SH-SY5Y (cell line): ENCODE results near the gene LLGL2.

Experiments used
- GATA2 ChIP-seq: IDR thresholded peaks from 2 replicates; pipeline ENCODE4 v1.6.1; 2011; ENCODE audit warnings: mild to moderate bottlenecking, low read depth, low read length
- GATA3 ChIP-seq: IDR thresholded peaks from 2 replicates; pipeline ENCODE4 v1.6.1; 2011; ENCODE audit warnings: low read depth, mild to moderate bottlenecking, low read length, moderate library complexity

LLGL2 gene

GRCh38 chr17:75518983-75519537, 6.4 kb upstream of the LLGL2 start:
- no peak for TF ChIP-seq GATA2
- no peak for TF ChIP-seq GATA3

DNA sequence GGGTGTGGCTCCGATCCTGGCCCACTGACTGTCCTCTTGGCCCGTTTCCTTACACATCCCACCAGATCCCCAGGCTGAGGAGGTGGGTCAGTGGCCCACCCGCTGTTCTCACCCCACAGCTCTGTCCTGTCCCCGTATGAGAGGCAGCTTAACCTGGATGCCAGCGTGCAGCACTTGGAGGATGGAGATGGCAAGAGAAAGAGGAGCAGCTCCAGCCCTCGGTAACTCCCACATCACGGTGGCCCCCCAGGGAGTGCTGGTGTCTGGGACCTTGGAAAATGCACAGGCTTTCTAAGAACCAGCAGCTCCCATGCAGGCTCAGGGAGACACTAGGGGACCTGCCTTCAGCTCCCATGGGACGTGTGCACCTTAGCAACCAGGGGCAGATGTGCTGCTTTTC, 4.2 kb upstream of the LLGL2 start:
- TF ChIP-seq GATA3 (no peak), GATA2 (no peak)

DNA sequence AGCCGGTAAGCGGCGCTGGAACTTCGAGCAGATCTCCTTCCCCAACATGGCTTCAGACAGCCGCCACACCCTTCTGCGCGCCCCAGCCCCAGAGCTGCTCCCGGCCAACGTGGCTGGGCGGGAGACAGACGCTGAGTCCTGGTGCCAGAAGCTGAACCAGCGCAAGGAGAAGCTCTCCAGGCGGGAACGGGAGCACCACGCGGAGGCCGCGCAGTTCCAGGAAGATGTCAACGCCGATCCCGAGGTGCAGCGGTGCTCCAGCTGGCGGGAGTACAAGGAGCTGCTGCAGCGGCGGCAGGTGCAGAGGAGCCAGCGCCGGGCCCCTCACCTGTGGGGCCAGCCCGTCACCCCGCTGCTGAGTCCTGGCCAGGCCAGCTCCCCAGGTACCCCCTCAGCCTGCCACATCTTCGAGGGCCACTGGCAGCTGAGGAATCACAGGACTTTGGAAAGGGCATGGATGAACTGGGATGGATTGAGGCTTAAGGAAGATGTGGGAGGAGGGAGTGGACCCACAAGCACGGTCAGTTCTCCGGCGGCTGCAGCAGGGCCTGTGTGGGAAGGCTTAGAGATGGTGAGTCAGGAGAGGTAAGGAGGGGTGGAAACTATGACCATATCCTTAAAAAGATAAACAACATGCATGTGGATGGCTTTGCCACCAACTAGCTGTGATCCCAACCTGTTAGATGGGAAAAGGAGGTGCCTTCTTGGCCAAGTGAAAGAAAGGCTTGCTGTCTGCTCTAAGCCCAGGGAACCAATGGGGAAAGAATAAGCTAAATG, 3.4 kb upstream of the LLGL2 start:
- no peak for TF ChIP-seq GATA2
- TF ChIP-seq GATA3 = no peak

GRCh38 chr17:75523647-75524046, 1.9 kb upstream of the LLGL2 start:
- TF ChIP-seq GATA3 (no peak), GATA2 (no peak)

DNA sequence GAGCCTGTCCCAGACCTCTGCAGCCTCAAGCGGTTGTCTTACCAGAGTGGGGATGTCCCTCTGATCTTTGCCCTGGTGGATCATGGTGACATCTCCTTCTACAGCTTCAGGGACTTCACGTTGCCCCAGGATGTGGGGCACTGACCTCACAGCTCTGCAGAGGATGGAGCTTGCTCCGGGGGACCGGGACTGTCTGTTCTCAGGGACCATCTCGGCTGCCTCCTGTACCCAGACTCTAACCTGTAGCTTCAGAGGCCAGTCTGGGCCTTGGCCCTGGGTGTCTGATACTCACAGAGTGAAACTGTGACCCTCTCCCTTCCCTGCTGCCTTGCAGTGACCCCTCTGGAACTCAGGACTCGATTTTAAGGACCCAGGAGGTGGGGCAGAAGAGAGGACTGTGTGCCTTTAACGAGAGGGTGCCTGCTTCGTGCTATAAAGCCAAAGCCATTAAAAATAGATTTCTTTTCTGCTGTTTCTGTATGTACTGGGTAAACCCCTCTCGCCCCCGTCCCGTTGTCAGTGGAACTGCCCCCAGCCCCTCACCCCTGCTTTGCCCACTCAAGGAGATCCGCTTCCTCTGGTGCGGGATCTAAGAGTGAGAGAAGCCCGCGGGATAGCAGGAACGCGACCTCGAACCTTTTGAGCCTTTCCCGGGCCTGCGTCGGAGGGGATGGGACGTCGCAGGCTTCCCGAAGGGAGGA, 1.1 kb upstream of the LLGL2 start:
- TF ChIP-seq GATA3 (no peak), GATA2 (no peak)

DNA sequence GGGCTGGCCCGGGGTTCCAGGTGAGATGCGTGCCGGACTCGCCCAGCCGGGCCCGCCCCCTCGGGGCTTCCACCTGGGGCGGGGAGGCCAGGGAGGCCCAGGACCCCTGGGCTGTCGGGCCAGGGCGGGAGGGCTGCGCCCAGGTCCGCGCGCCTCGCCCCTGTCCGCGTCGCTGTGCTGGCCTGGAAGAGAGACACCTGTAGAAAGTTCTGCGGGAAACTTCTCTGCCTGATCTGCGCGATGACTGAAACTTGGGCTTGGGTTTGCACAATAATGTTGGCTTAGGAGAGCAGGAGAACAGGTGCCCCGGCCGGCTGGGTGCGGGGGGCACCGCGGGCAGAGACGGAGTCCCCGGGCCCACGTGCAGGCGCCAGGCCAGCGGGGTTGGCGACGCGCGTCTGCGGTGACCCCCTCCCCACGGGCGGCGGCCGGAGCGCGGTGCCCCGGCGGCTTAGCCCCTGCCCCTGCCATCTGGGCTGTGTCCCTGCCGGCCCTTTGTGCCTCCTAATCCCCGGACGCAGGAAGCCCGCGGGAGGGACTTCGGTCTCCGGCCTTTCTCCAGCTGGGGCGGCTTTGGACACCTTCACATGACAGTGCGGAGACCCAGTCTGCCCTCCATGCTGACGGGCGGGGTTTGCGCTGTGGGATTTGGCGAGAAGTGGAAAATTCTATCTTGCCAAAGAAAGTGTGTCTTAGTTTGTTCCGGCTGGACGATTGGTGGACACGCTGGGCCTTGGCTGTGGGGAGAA, 483 bp downstream of the LLGL2 start:
- TF ChIP-seq GATA2 (no peak), GATA3 (no peak)

GRCh38 chr17:75526555-75527270, 1.2 kb downstream of the LLGL2 start:
- no peak for TF ChIP-seq GATA3
- TF ChIP-seq GATA2 = no peak

DNA sequence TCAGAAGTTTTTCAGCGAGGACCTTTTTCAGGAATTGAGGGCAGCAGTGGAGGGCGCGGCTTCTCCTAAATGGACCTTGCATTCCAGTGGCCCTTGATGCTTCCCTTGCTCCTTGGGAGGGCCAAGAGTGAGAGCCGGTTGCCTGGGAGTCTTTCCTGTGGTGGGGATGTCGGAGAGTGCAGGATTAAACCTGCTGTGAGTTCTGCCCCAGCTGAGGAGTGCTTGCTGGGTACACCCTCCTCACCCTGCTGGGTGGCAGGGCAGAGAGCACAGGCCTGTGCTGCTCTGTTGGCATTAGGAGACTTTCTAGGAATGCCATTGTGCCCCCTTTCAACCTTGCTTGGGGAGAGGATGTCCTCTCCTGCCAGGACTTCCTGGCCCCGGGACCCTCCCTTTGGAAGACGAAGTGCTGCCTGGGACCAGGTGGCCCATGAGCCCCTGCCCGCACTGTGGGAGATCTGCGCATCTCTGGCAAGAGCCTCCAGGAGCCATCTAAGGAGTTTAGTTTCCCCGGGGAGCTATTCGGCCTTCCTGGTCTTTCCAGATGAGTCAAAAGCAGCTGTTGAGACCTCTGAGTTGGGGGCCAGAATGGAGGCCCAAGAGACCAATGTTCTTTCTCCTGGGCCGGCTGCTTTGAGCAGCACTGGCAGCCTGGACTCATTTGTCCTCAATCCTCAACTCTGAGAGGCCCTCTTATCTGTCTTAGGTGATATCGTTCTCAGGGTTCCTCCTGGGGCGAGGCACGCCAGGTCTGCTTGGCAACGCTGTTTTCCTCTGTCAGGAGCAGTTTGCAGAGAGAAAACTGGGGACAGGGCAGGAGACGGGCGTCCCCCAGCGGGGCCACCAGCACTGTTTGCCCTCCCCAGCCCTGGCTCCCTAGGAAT, 5.6 kb downstream of the LLGL2 start:
- TF ChIP-seq GATA3 = no peak
- TF ChIP-seq GATA2 = no peak

GRCh38 chr17:75531721-75532072, 6.2 kb downstream of the LLGL2 start:
- TF ChIP-seq GATA2 (no peak), GATA3 (no peak)

DNA sequence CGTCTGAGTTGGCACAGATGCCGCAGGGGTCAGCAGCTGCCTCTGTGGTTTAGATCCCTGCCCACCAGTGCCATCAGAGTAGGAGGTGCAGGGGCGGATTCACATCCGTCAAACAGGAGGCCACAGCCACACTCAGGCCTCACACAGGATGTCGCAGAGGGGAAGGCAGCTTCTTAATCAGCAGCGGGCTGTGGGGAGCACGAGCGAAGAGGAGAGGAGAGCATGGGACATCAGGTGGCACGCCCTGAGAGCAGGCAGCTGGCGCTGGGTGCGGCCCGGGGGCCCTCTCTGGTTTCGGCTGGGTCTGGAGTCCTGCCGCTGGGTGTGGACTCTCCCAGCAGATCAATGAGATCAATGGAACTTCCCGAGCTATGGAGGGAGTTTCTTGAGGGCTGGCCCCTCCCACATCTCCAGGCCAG, 9.6 kb downstream of the LLGL2 start:
- TF ChIP-seq GATA2 = no peak
- TF ChIP-seq GATA3 = no peak

- TF ChIP-seq GATA2 = no peak
- TF ChIP-seq GATA3 = no peak
Observed at GRCh38 chr17:75535871-75536270, 10.4 kb downstream of the LLGL2 start.

DNA sequence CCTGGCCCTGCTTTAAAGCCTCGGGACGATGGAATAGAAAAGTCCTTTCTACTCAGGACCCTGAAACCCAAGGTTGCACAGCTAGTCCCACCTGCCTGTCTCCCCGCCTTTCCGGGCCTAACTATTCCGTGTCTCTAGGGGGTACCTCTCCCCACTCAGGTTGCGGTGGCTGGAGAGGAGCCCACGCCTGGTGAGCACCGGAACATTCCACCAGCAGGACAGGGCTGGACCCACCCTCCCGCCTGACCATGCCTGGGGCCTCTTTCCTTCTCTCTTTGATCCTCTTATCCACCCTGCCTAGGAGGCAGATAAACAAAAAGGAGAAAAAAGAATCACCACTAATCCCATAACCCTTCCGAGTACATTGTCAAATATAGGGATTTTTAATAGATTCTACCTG, 10.9 kb downstream of the LLGL2 start:
- no peak for TF ChIP-seq GATA3
- TF ChIP-seq GATA2 = no peak

DNA sequence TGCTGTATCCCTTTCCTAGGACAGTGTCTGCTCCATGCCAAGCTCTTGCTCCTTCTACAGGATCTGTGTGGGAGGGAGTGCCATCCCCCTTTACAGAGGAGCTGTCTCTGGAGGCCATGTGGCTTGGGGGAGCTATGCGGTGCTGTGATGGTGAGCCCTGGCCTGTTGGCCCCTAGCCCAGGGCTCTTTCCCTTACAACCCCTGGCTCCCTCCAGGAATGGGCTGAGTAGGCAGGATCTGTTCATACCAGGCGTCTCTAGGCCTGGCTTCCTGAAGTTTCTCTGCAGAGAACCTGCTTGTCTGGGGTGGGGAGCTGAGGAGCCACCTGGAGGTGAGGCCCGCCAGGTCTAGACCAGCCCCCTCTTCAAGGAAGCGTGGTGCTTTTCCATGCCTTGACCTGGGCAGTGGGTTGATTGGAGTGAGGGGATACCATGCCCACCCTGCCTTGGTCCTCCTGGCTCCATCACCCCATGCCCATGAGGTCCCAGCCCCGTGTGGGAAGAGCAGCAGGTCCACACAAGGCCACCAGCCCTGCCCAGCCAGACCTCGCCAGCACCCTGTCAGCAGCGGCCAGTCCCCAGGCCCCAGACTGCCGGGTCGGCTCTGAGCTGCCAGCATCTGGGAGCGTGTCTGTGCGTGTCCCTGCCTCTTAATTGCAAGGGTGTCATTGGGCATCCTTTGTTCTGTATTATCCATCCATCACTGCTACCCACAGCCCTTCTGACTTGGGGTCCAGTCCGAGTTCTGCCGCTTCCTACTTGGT, 14.7 kb downstream of the LLGL2 start:
- TF ChIP-seq GATA3 (no peak), GATA2 (no peak)
